CD4-positive, alpha-beta T cell treated with Interleukin-10 for 1 hour (primary cell): ENCODE results near the gene KRT13.

ENCODE experiments used
- DNase-seq: peaks from one replicate; pipeline ENCODE4 v3.0.0-alpha.2; 2020

KRT13 gene

GRCh38 chr17:41463746-41464145 is 41.7 kb downstream of the KRT13 start:
- no peak for DNase-seq

DNA sequence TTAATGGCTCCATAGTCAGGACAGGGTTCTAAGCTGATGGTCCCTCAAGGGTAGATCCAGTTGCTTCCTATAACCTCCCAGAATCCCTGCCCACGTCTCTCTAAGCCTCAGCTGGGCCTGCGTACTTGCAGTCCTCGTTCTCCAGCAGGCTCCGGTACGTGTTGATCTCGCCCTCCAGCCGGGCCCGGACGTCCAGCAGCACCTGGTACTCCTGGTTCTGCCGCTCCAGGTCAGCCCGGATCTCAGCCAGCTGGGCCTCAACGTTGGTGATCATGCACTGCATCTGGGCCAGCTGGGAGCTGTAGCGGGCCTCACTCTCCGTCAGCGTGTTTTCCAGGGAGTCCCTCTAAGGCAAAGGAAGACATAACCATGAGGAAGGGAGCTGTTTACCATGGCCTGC is 42.7 kb downstream of the KRT13 start:
- DNase-seq: no peak

DNA sequence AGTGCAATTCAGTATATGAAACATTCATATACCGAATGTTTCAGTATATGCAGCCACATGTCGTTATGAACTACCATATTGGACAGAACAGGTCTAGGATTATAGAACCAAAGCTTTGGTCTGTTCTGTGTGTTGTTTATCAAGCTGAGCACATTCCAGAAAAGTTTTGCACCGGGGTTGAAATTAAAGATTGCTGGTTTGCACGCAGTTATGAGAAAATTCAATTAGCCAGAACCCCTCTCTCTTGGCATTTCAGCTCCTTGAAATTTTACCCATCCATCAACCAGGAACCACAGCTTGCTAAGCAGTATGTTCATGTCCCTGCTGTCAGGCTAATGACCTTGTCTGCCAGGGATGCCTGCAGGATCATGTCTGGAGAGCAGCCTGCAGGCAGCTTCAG is 47.7 kb downstream of the KRT13 start:
- DNase-seq: no peak

GRCh38 chr17:41456204-41456603 is 49.2 kb downstream of the KRT13 start:
- DNase-seq: no peak

GRCh38 chr17:41455236-41455635 is 50.2 kb downstream of the KRT13 start:
- no peak for DNase-seq

- no peak for DNase-seq
Measured at GRCh38 chr17:41453066-41453465, 52.3 kb downstream of the KRT13 start.

- DNase-seq: no peak
Measured at GRCh38 chr17:41452281-41452680, 53.1 kb downstream of the KRT13 start.

DNA sequence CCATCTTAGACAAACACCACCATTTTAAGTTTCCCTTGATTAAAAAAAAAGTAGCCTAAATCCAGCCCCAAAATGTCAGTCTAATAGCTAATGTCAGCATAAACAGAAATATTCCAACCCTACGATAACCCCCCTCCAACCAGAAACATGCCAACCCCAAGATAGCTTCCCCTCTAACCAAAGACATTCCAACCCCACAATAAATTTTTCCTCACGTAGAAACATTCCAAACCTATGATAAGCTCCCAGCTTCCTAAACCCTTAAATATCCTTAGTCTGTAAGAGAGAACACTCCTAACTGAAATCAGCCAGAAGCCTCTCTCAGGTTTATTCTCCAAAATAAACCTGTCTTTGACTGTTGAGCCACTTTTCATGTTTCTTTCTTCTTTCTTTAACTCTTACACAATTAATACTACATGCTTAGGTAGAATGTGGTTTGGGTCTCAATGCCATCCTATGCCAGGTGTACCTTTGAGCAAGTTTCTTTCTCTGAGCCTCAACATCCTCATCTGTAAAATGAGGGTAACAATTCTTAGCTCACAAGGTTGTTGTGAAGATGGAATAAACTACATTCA is 54.2 kb downstream of the KRT13 start:
- no peak for DNase-seq
